ENCODE data around the gene LUZP2. TPM values are rescaled to one million over a fixed set of nuclear protein-coding genes. Genes with fewer than 3 reads are reported as not detected.
A peak's percentile ranks its signal among the peaks of the same experiment; 100 is the strongest.

The LUZP2 gene
- total and polyA plus RNA-seq, 8 donors, result 1.2 to 8.3 (median 4.6) TPM; not detected in 1

DNA sequence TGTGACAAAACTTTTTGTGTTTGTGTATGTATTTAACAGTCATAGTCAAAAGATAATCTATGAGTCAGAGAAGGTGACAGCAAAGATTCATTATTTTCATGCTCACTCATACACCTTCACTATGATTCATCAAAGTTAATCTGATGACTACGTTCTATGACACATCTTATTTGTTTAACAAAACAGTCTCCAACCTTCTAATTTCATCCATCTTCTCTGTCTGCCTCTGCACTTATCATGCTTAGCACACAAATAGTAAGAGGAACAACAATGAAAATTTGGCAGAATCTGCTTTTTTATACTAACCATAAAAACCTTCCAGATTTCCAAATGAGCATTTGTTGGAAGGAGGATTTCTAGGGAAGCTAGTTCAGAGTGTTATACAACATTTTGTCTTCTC lies 568.9 kb downstream of the LUZP2 start:
- H3K27ac ChIP-seq, result no peak overlapping the region
- no peaks in the 10 kb centered on the region for H3K27me3 ChIP-seq
- no peak for DNase-seq
- H3K4me1 ChIP-seq, result no peaks in the 10 kb centered on the region
- H3K9me3 ChIP-seq, result no peaks in the 10 kb centered on the region
- H3K4me3 ChIP-seq, result no peak overlapping the region
- ATAC-seq, result no peak
- TF ChIP-seq, protein P1, sequence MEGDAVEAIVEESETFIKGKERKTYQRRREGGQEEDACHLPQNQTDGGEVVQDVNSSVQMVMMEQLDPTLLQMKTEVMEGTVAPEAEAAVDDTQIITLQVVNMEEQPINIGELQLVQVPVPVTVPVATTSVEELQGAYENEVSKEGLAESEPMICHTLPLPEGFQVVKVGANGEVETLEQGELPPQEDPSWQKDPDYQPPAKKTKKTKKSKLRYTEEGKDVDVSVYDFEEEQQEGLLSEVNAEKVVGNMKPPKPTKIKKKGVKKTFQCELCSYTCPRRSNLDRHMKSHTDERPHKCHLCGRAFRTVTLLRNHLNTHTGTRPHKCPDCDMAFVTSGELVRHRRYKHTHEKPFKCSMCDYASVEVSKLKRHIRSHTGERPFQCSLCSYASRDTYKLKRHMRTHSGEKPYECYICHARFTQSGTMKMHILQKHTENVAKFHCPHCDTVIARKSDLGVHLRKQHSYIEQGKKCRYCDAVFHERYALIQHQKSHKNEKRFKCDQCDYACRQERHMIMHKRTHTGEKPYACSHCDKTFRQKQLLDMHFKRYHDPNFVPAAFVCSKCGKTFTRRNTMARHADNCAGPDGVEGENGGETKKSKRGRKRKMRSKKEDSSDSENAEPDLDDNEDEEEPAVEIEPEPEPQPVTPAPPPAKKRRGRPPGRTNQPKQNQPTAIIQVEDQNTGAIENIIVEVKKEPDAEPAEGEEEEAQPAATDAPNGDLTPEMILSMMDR (IDR thresholded peaks at IDR 0.05), result no peak
- no peaks in the 10 kb centered on the region for H3K36me3 ChIP-seq
- intact Hi-C loops (cut with DNase I), result no loop called here

DNA sequence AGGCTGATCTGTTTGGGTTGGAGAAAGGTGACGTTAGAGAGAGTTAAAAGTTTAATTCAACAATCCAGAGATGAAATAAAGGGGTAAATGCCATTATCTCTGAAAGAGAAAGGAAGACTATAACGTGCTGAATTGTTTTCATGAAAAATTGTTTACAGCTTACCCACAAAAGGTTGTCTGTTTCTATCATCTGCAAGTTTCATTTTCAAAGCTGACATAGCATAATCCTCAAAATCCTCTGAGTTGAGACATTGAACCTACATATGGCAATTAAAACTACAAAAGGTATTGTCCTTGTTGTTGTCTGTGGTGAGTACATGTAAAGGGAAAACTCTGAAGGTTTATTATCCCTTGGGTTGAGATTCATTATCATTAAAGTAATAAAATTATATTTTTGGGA lies 569.9 kb downstream of the LUZP2 start:
- H3K4me1 ChIP-seq, result no peaks in the 10 kb centered on the region
- H3K4me3 ChIP-seq, result no peak overlapping the region
- intact Hi-C loops (cut with DNase I), result no loop called here
- no peaks in the 10 kb centered on the region for H3K36me3 ChIP-seq
- DNase-seq, result no peak
- no peaks in the 10 kb centered on the region for H3K27me3 ChIP-seq
- H3K9me3 ChIP-seq, result no peaks in the 10 kb centered on the region
- TF ChIP-seq, protein P1 (IDR thresholded peaks at IDR 0.05), result no peak
- H3K27ac ChIP-seq, result no peak overlapping the region
- ATAC-seq, result no peak

DNA sequence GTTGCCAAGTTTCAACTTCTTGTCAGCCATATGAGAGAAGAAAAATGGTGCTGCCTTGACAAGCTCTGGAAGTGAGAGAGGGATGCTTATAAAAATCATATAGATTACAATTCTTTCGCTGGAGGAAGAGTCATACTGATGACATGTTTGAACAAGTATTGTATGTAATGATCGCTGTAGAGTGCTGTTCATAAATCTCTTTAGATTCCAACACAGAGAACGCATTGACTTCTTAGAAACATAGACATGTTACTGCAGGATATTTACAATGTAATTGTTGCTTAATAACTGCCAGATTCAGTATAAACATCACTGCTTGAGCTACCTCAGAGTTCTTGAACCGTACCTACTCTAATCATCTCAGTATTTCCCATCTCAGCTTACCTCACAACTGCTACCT lies 571.6 kb downstream of the LUZP2 start:
- H3K36me3 ChIP-seq, result no peaks in the 10 kb centered on the region
- intact Hi-C loops (cut with DNase I), result no loop called here
- H3K27me3 ChIP-seq, result no peaks in the 10 kb centered on the region
- TF ChIP-seq, protein P1 (IDR thresholded peaks at IDR 0.05), result no peak
- H3K4me3 ChIP-seq, result no peak overlapping the region
- H3K9me3 ChIP-seq, result no peaks in the 10 kb centered on the region
- DNase-seq (no peak), ATAC-seq (no peak)
- no peaks in the 10 kb centered on the region for H3K4me1 ChIP-seq
- no peak overlapping the region for H3K27ac ChIP-seq

DNA sequence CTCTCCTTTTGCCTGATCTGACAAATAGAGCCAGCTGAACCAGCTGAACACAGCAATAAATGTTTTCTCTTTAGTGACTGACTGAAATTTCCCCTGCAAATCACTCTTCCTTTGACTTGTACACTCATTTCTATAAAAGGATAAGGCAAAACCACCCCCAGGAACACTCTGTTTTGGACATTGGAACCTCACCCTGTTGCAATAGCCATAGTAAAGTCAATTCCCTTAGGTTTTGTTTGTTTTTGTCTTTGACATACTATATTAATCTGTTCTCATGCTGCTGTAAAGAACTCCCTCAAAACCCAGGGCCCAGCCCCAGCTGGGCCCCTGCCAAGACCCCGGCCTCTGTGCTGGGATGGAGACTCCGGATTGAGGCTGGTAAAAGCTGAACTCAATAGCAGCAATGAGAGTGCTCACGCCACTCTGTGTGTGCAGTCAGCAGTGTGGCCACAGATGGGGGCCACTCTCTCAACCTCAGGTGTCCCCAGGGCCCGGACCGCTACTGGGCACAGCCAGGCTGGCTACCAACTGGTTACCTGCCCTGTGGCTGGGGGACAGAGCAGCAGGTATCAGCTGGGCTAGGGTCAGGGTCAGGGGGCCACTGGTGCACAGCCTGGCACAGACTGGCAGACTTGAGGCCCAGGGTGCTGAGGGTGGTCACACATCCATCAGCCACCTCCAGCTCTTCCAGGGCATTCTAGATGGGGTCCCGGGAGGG lies 597.4 kb downstream of the LUZP2 start:
- no peak overlapping the region for H3K27ac ChIP-seq
- DNase-seq, result peak in 1 of 4 donors; percentile 63
- H3K9me3 ChIP-seq, result no peaks in the 10 kb centered on the region
- no peak for ATAC-seq
- no peaks in the 10 kb centered on the region for H3K4me1 ChIP-seq
- no peaks in the 10 kb centered on the region for H3K36me3 ChIP-seq
- no peak overlapping the region for H3K4me3 ChIP-seq
- H3K27me3 ChIP-seq, result no peaks in the 10 kb centered on the region
- TF ChIP-seq, protein P1 (IDR thresholded peaks at IDR 0.05), result no peak
- intact Hi-C loops (cut with DNase I), result no loop called here

DNA sequence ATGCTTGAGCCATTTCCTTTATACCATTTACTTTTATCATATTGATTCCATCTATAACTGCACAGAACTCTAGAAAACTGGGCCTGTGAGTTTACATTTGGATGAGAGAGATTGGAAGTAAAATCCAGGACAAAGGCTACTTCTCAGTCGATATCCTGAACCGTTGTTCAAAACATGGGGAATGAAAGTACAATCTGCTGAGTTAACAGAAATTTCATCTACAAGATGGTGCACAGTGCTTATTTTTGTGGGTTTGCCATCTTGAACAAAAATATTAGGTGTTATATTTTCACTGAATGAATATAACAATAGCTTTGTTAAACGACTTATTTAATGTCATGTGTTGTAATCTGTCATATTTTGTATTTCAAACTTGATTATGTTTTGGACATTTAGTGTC lies 622.6 kb downstream of the LUZP2 start:
- no peaks in the 10 kb centered on the region for H3K36me3 ChIP-seq
- H3K4me3 ChIP-seq, result no peak overlapping the region
- ATAC-seq (no peak), DNase-seq (no peak)
- intact Hi-C loops (cut with DNase I), result no loop called here
- H3K27ac ChIP-seq, result no peak overlapping the region
- TF ChIP-seq, protein P1 (IDR thresholded peaks at IDR 0.05), result no peak
- no peaks in the 10 kb centered on the region for H3K4me1 ChIP-seq
- no peaks in the 10 kb centered on the region for H3K9me3 ChIP-seq
- H3K27me3 ChIP-seq, result no peaks in the 10 kb centered on the region

All from left lung (tissue), 10 donors.